ENCODE data around the gene RAI14. TPM values are rescaled to one million over a fixed set of nuclear protein-coding genes. Genes with fewer than 3 reads are reported as not detected.

The RAI14 gene
- total RNA-seq, 2 experiments from 2014 or later = 0.92 to 12.3 TPM

DNA sequence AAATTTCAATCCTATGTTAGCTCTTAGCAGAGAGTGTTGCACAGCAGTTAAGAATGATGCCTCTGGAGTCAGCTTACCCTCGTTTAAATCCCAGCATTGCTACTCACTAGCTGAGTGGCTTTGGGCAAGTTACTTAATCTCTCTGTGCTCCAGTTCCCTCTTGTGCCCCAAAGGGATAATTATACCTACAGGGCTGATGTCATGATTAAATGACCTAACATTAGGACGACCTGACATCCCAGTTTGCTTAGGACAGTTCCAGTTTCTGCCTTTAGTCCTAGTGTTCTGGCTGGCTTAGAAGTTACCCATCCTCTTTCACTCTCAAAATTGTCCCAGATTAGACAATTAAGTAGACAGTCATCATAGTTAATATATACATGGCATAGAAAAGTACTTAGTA lies 4.3 kb upstream of the RAI14 start:
- Histone ChIP-seq H3K36me3 (ENCODE audit: insufficient read depth, low read length) (no peaks in the 10 kb centered on the region), H3K9me2 (ENCODE audit: insufficient read depth, low read length) (no peaks in the 10 kb centered on the region), H3K27ac (ENCODE audit: low read depth, low read length, poor library complexity, severe bottlenecking) (no peak overlapping the region), H3K4me2 (ENCODE audit: low read length) (no peak overlapping the region), H3K4me3 (ENCODE audit: low read depth, low read length, poor library complexity, severe bottlenecking) (no peak overlapping the region), H3K79me2 (ENCODE audit: insufficient read depth, low read depth, low read length) (no peaks in the 10 kb centered on the region), H4K20me1 (ENCODE audit: insufficient read depth, low read length) (no peaks in the 10 kb centered on the region), H3K4me1 (ENCODE audit: insufficient read depth, low read length, poor library complexity, severe bottlenecking) (no peaks in the 10 kb centered on the region), H3K9me3 (ENCODE audit: low read length) (no peaks in the 10 kb centered on the region), H2AFZ (ENCODE audit: low read length) (no peak overlapping the region)
- TF ChIP-seq, protein P1, sequence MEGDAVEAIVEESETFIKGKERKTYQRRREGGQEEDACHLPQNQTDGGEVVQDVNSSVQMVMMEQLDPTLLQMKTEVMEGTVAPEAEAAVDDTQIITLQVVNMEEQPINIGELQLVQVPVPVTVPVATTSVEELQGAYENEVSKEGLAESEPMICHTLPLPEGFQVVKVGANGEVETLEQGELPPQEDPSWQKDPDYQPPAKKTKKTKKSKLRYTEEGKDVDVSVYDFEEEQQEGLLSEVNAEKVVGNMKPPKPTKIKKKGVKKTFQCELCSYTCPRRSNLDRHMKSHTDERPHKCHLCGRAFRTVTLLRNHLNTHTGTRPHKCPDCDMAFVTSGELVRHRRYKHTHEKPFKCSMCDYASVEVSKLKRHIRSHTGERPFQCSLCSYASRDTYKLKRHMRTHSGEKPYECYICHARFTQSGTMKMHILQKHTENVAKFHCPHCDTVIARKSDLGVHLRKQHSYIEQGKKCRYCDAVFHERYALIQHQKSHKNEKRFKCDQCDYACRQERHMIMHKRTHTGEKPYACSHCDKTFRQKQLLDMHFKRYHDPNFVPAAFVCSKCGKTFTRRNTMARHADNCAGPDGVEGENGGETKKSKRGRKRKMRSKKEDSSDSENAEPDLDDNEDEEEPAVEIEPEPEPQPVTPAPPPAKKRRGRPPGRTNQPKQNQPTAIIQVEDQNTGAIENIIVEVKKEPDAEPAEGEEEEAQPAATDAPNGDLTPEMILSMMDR (conservative IDR thresholded peaks at IDR 0.05; ENCODE audit: low read length) = no peak
- TF ChIP-seq EZH2phosphoT487 (IDR thresholded peaks at IDR 0.05; ENCODE audit: borderline replicate concordance, low read depth, low read length) = no peak
- POLR2A ChIA-PET = no interaction called here
- CTCF ChIA-PET (ENCODE audit: unreplicated experiment) = no interaction called here
- no peak for DNase-seq (ENCODE audit: low spot score)
- BruUV-seq (replicated peaks) = no TSS peak
- intact Hi-C loops (cut with micrococcal nuclease; ENCODE audit: unreplicated experiment) = no loop called here

DNA sequence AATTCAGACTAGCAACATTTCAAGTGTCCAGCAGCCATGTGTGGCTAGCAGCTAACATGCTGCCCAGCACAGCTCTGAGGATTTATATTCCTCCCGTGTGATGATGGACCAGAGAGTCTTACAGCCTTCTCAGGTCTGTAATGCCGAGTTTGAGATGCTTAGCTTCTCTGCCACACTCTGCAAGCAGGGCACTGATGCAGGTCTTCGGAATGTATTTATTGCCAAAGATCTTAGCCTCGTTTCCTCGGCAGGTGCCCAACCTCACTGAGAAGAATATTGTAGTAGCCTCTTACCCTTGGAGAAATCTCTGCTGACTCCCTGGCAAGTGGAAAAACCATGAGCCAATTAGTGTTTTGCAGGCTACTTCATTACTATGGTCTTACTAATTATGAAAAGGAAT lies 3.7 kb upstream of the RAI14 start:
- no TSS peak for BruUV-seq (replicated peaks)
- intact Hi-C loops (cut with micrococcal nuclease; ENCODE audit: unreplicated experiment) = no loop called here
- H3K4me3 ChIP-seq (ENCODE audit: low read depth, low read length, poor library complexity, severe bottlenecking) = no peak overlapping the region
- H3K9me2 ChIP-seq (ENCODE audit: insufficient read depth, low read length) = no peaks in the 10 kb centered on the region
- H3K27ac ChIP-seq (ENCODE audit: low read depth, low read length, poor library complexity, severe bottlenecking) = no peak overlapping the region
- H2AFZ ChIP-seq (ENCODE audit: low read length) = no peak overlapping the region
- H3K36me3 ChIP-seq (ENCODE audit: insufficient read depth, low read length) = no peaks in the 10 kb centered on the region
- ChIA-PET CTCF (ENCODE audit: unreplicated experiment) (no interaction called here), POLR2A (no interaction called here)
- no peaks in the 10 kb centered on the region for H4K20me1 ChIP-seq (ENCODE audit: insufficient read depth, low read length)
- TF ChIP-seq, protein P1 (conservative IDR thresholded peaks at IDR 0.05; ENCODE audit: low read length) = no peak
- no peak for TF ChIP-seq EZH2phosphoT487 (IDR thresholded peaks at IDR 0.05; ENCODE audit: borderline replicate concordance, low read depth, low read length)
- no peaks in the 10 kb centered on the region for H3K4me1 ChIP-seq (ENCODE audit: insufficient read depth, low read length, poor library complexity, severe bottlenecking)
- H3K4me2 ChIP-seq (ENCODE audit: low read length) = no peak overlapping the region
- H3K9me3 ChIP-seq (ENCODE audit: low read length) = no peaks in the 10 kb centered on the region
- DNase-seq (ENCODE audit: low spot score) = no peak
- no peaks in the 10 kb centered on the region for H3K79me2 ChIP-seq (ENCODE audit: insufficient read depth, low read depth, low read length)

DNA sequence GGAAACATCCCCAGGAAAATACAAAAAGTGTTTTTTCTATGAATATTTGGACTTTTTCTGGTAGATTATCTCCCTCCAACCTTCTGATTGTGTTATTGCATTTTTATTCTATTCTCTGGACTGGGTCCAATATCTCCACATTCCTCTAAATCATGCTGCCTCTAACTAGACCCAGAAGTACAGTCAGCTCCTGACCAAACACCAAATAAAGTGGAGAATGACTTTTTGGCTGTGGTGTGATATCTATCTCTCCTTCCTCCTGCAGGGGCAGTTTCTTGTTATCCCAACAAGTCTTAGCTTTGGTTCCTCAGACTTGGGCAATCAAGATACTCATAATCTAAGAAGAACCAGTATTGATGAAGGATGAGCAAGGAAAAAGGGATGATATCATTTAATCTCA lies 3.2 kb upstream of the RAI14 start:
- CTCF ChIA-PET (ENCODE audit: unreplicated experiment) = no interaction called here
- no peaks in the 10 kb centered on the region for H3K9me3 ChIP-seq (ENCODE audit: low read length)
- H2AFZ ChIP-seq (ENCODE audit: low read length) = no peak overlapping the region
- POLR2A ChIA-PET = no interaction called here
- intact Hi-C loops (cut with micrococcal nuclease; ENCODE audit: unreplicated experiment) = no loop called here
- H4K20me1 ChIP-seq (ENCODE audit: insufficient read depth, low read length) = no peaks in the 10 kb centered on the region
- H3K4me3 ChIP-seq (ENCODE audit: low read depth, low read length, poor library complexity, severe bottlenecking) = no peak overlapping the region
- no peak for TF ChIP-seq EZH2phosphoT487 (IDR thresholded peaks at IDR 0.05; ENCODE audit: borderline replicate concordance, low read depth, low read length)
- TF ChIP-seq, protein P1 (conservative IDR thresholded peaks at IDR 0.05; ENCODE audit: low read length) = no peak
- H3K4me2 ChIP-seq (ENCODE audit: low read length) = no peak overlapping the region
- no peak for DNase-seq (ENCODE audit: low spot score)
- H3K4me1 ChIP-seq (ENCODE audit: insufficient read depth, low read length, poor library complexity, severe bottlenecking) = no peaks in the 10 kb centered on the region
- no peaks in the 10 kb centered on the region for H3K79me2 ChIP-seq (ENCODE audit: insufficient read depth, low read depth, low read length)
- no peak overlapping the region for H3K27ac ChIP-seq (ENCODE audit: low read depth, low read length, poor library complexity, severe bottlenecking)
- no peaks in the 10 kb centered on the region for H3K36me3 ChIP-seq (ENCODE audit: insufficient read depth, low read length)
- no TSS peak for BruUV-seq (replicated peaks)
- H3K9me2 ChIP-seq (ENCODE audit: insufficient read depth, low read length) = no peaks in the 10 kb centered on the region
